HCT116 (cell line): ENCODE data around the gene AGTR1. TPM values are rescaled to one million over a fixed set of nuclear protein-coding genes. Genes with fewer than 3 reads are reported as not detected.

Experiments used
- ATAC-seq: fragments of 200-7000 bp; cut with Tn5 transposase; 2 replicates; pipeline ENCODE4 v1.9.1; 2020; ENCODE audit warnings: mild to moderate bottlenecking, moderate library complexity
- BruUV-seq: library from RNA; stranded (reverse); fragments of 400-500 nt; replicated peaks from 2 replicates; lab custom pipeline; 2021; lab: Mats Ljungman, UMichigan
- CTCF ChIA-PET: fragments of 300-600 bp; sonication (Branson Sonifier 250); formaldehyde crosslinking; loops from one replicate; lab custom pipeline; 2021; ENCODE audit warnings: antibody characterized with exemption; lab: Charles Lee
- POLR2A ChIA-PET: fragments of 300-600, 350-600 bp; sonication (Branson Sonifier 250); formaldehyde crosslinking; loops from one replicate; lab custom pipeline; 2021; ENCODE audit warnings: antibody characterized with exemption; lab: Charles Lee
- RAD21 ChIA-PET, 2 experiments: fragments of 300-600 bp; sonication (Branson Sonifier 250); formaldehyde crosslinking; loops; one replicate each; lab custom pipeline; 2023; ENCODE audit warnings: low total read pairs in 2 of 2; ENCODE audit not compliant: uncharacterized antibody in 2 of 2, unreplicated experiment in 2 of 2, low non-redundant PET in 1 of 2; lab: Charles Lee
- DNase-seq: peaks from one replicate; pipeline ENCODE4 v3.0.0-alpha.2; 2010; ENCODE audit warnings: low read depth, low spot score
- H2AFZ ChIP-seq: fragments of 200-600 bp; shearing (Covaris generic), sonication (generic); 2 replicates; pipeline ENCODE4 v1.6.1; 2017; ENCODE audit warnings: low read depth, mixed run types, mixed read lengths, antibody characterized with exemption, low read length; ENCODE audit not compliant: poor library complexity, severe bottlenecking
- H3K27ac ChIP-seq: 2 replicates; pipeline ENCODE4 v1.5.1; 2012; ENCODE audit warnings: low read depth, low read length
- H3K27me3 ChIP-seq: fragments of 200-600 bp; sonication (generic); 2 replicates; pipeline ENCODE4 v1.6.1; 2016; ENCODE audit warnings: mixed run types, low read length, mixed read lengths; ENCODE audit not compliant: insufficient read depth
- H3K36me3 ChIP-seq, 2 experiments: fragments of 200-500 bp in 1 of 2; fragments of 200-600 bp in 1 of 2; sonication (Bioruptor generic) in 1 of 2; sonication (generic) in 1 of 2; 2 replicates each; pipeline versions ENCODE4 v1.5.1 to v1.6.1; 2014 to 2016; ENCODE audit warnings: low read length in 2 of 2, inconsistent platforms in 1 of 2, mixed read lengths in 1 of 2, mixed run types in 1 of 2; ENCODE audit not compliant: insufficient read depth in 2 of 2, control insufficient read depth in 1 of 2
- H3K4me1 ChIP-seq, 2 experiments: fragments of 200-600 bp in 1 of 2; sonication (generic) in 1 of 2; 2 replicates each; pipeline versions ENCODE4 v1.5.1 to v1.6.1; 2012 to 2017; ENCODE audit warnings: low read length in 2 of 2, inconsistent platforms in 1 of 2, mild to moderate bottlenecking in 1 of 2, mixed read lengths in 1 of 2, mixed run types in 1 of 2, moderate library complexity in 1 of 2; ENCODE audit not compliant: insufficient read depth in 2 of 2, control insufficient read depth in 1 of 2
- H3K4me2 ChIP-seq: fragments of 200-600 bp; sonication (generic); 2 replicates; pipeline ENCODE4 v1.6.1; 2017; ENCODE audit warnings: mixed run types, low read length, mixed read lengths
- H3K4me3 ChIP-seq, 2 experiments: fragments of 200-600 bp in 1 of 2; sonication (generic) in 1 of 2; replicated peaks in 1 of 2; 2 replicates each; pipeline ENCODE4 v1.5.1; 2011 to 2016; ENCODE audit warnings: low read length in 2 of 2, control low read depth in 1 of 2, low read depth in 1 of 2, mild to moderate bottlenecking in 1 of 2, mixed read lengths in 1 of 2, mixed run types in 1 of 2
- H3K79me2 ChIP-seq: fragments of 200-600 bp; sonication (generic); 2 replicates; pipeline ENCODE4 v1.6.1; 2017; ENCODE audit warnings: mild to moderate bottlenecking, mixed run types, low read length, moderate library complexity, mixed read lengths; ENCODE audit not compliant: insufficient read depth
- H3K9ac ChIP-seq: fragments of 200-600 bp; sonication (generic); 2 replicates; pipeline ENCODE4 v1.6.1; 2016; ENCODE audit warnings: low read length, mixed read lengths
- H3K9me2 ChIP-seq: fragments of 200-600 bp; sonication (generic), shearing (Covaris generic); 2 replicates; pipeline ENCODE4 v1.6.1; 2017; ENCODE audit warnings: mixed run types, mild to moderate bottlenecking, moderate library complexity; ENCODE audit not compliant: insufficient read depth
- H3K9me3 ChIP-seq, 2 experiments: fragments of 200-500 bp in 1 of 2; fragments of 200-600 bp in 1 of 2; sonication (Bioruptor generic) in 1 of 2; sonication (generic) in 1 of 2; 2 replicates each; pipeline ENCODE4 v1.6.1; 2014 to 2017; ENCODE audit warnings: low read length in 2 of 2, mixed read lengths in 2 of 2, inconsistent platforms in 1 of 2, low read depth in 1 of 2, mild to moderate bottlenecking in 1 of 2, mixed run types in 1 of 2, moderate library complexity in 1 of 2; ENCODE audit not compliant: control insufficient read depth in 1 of 2, insufficient read depth in 1 of 2
- H4K20me1 ChIP-seq: fragments of 200-600 bp; sonication (generic), shearing (Covaris generic); 2 replicates; pipeline ENCODE4 v1.6.1; 2017; ENCODE audit warnings: mixed run types, mild to moderate bottlenecking, moderate library complexity; ENCODE audit not compliant: insufficient read depth
- ATF3 ChIP-seq: IDR thresholded peaks from 2 replicates; pipeline ENCODE4 v1.6.1; 2012
- CBX3 ChIP-seq: IDR thresholded peaks from 2 replicates; pipeline ENCODE4 v1.6.1; 2012; ENCODE audit warnings: low read depth
- CTCF ChIP-seq, 3 experiments: fragments of 200-600 bp in 1 of 3; sonication (generic) in 1 of 3; IDR thresholded peaks in 2 of 3; conservative IDR thresholded peaks in 1 of 3; 2 replicates each; pipeline ENCODE4 v1.5.1; 2012 to 2017; ENCODE audit warnings: low read depth in 2 of 3, low read length in 2 of 3, antibody characterized with exemption in 1 of 3, borderline replicate concordance in 1 of 3, control low read depth in 1 of 3, mild to moderate bottlenecking in 1 of 3, mixed read lengths in 1 of 3, mixed run types in 1 of 3, moderate library complexity in 1 of 3; ENCODE audit not compliant: insufficient read depth in 1 of 3
- EGR1 ChIP-seq: IDR thresholded peaks from 2 replicates; pipeline ENCODE4 v1.6.1; 2012; ENCODE audit warnings: low read depth
- ELF1 ChIP-seq: IDR thresholded peaks from 2 replicates; pipeline ENCODE4 v1.6.1; 2012; ENCODE audit warnings: low read depth, borderline replicate concordance
- EZH2 ChIP-seq: fragments of 200-600 bp; sonication (generic); IDR thresholded peaks from 2 replicates; pipeline ENCODE4 v1.6.1; 2017; ENCODE audit warnings: antibody characterized with exemption, mixed run types
- EZH2phosphoT487 ChIP-seq: fragments of 200-600 bp; IDR thresholded peaks from 2 replicates; pipeline ENCODE4 v1.6.1; 2018; ENCODE audit warnings: antibody characterized with exemption, borderline replicate concordance
- FOSL1 ChIP-seq: IDR thresholded peaks from 2 replicates; pipeline ENCODE4 v1.6.1; 2012; ENCODE audit warnings: low read depth
- MAX ChIP-seq: IDR thresholded peaks from 2 replicates; pipeline ENCODE4 v1.6.1; 2012
- POLR2AphosphoS5 ChIP-seq: IDR thresholded peaks from 2 replicates; pipeline ENCODE4 v1.6.1; 2011; ENCODE audit warnings: mild to moderate bottlenecking, low read depth, low read length, moderate library complexity
- RAD21 ChIP-seq: IDR thresholded peaks from 2 replicates; pipeline ENCODE4 v1.6.1; 2012; ENCODE audit warnings: low read depth, mild to moderate bottlenecking
- SIN3A ChIP-seq: IDR thresholded peaks from 2 replicates; pipeline ENCODE4 v1.6.1; 2012; ENCODE audit warnings: low read depth
- SP1 ChIP-seq: IDR thresholded peaks from 2 replicates; pipeline ENCODE4 v1.6.1; 2012; ENCODE audit warnings: low read depth
- SRF ChIP-seq: IDR thresholded peaks from 2 replicates; pipeline ENCODE4 v1.6.1; 2012; ENCODE audit warnings: low read depth
- ZFX ChIP-seq: fragments of 450-650 bp; IDR thresholded peaks from 2 replicates; pipeline ENCODE4 v1.6.1; 2017
- ZNF274 ChIP-seq: fragments of 200-500 bp; sonication (Bioruptor generic); IDR thresholded peaks from 2 replicates; pipeline ENCODE4 v1.6.1; 2014; ENCODE audit warnings: mild to moderate bottlenecking, low read depth, low read length, inconsistent platforms
- intact Hi-C: fragments of 100-400 bp; cut with micrococcal nuclease; formaldehyde crosslinking; loops from 2 replicates; pipeline ENCODE4 v1.10.0; 2022
- total RNA-seq: library from RNA; stranded (reverse); gene quantifications from one replicate; pipeline ENCODE4 v1.2.1, GENCODE V29; 2021; ENCODE audit not compliant: unreplicated experiment

AGTR1 gene
- total RNA-seq, 1 experiment from 2014 or later, result not detected

DNA sequence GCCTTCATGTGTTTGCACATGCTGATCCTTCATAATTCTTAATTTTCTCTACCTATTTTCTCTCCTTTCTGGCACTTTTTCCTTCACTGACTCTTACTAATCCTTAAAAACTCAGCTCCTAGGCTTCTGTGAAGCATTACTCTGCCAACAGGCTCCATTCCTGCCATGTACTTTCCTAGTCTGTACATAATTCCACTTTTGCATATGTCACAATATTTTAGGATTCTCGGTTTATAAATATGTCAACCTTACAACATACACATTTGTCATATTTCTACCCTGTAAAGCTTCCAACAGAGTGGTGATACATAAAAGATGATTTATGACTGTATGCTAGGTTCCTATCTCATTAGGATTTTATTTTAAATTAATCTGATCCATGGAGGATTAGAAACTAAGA is 38.2 kb upstream of the AGTR1 start:
- intact Hi-C loops, result no loop called here
- Histone ChIP-seq H3K27me3 (no peaks in the 10 kb centered on the region), H3K4me3 (no peak overlapping the region), H3K4me2 (no peak overlapping the region), H3K4me1 (no peaks in the 10 kb centered on the region), H4K20me1 (no peaks in the 10 kb centered on the region), H3K9me3 (no peaks in the 10 kb centered on the region), H2AFZ (no peak overlapping the region), H3K9me2 (no peaks in the 10 kb centered on the region), H3K27ac (no peak overlapping the region), H3K79me2 (no peaks in the 10 kb centered on the region), H3K9ac (no peak overlapping the region), H3K36me3 (no peaks in the 10 kb centered on the region)
- BruUV-seq, result no TSS peak
- no peak for DNase-seq
- ATAC-seq, result no peak
- ChIA-PET POLR2A (no interaction called here), RAD21 (no interaction called here), CTCF (no interaction called here)
- no peak for TF ChIP-seq CBX3
- TF ChIP-seq SP1, result no peak
- TF ChIP-seq EGR1, result no peak
- no peak for TF ChIP-seq FOSL1
- no peak for TF ChIP-seq ATF3

- Histone ChIP-seq H4K20me1 (no peaks in the 10 kb centered on the region), H3K27ac (no peak overlapping the region), H3K36me3 (no peaks in the 10 kb centered on the region), H3K9me3 (no peaks in the 10 kb centered on the region), H2AFZ (peak overlapping the region; percentile 82), H3K79me2 (no peaks in the 10 kb centered on the region), H3K9me2 (no peaks in the 10 kb centered on the region; the same call in 1 of the 2 replicates), H3K27me3 (no peaks in the 10 kb centered on the region), H3K9ac (no peak overlapping the region), H3K4me2 (peak overlapping the region; percentile 50; the same call in 1 of the 2 replicates), H3K4me1 (peaks cover 0 to 15% of the 10 kb centered on the region in 2 experiments; a peak in 3 of 4 replicates), H3K4me3 (no peak overlapping the region)
- ATAC-seq (no peak), DNase-seq (no peak)
- CTCF ChIA-PET, result no interaction called here
- intact Hi-C loops, result no loop called here
- RAD21 ChIA-PET, result no interaction called here
- POLR2A ChIA-PET, result no interaction called here
- no TSS peak for BruUV-seq
- no peak for TF ChIP-seq EZH2
- no peak for TF ChIP-seq POLR2AphosphoS5
- TF ChIP-seq MAX, result no peak
- no peak for TF ChIP-seq SRF
- TF ChIP-seq ZFX, result no peak
- TF ChIP-seq SP1, result no peak
- TF ChIP-seq SIN3A, result no peak
- TF ChIP-seq CTCF (IDR thresholded peaks at IDR 0.05 in 2 of 3, conservative IDR thresholded peaks at IDR 0.05 in 1 of 3; ENCODE audit: borderline replicate concordance in 1 of 3, insufficient read depth in 1 of 3, low read depth in 2 of 3, low read length in 2 of 3), result no peak
- TF ChIP-seq ELF1, result no peak
- TF ChIP-seq EZH2phosphoT487, result no peak
- TF ChIP-seq ATF3, result no peak
- no peak for TF ChIP-seq ZNF274
- TF ChIP-seq FOSL1, result no peak
- no peak for TF ChIP-seq RAD21
- TF ChIP-seq CBX3, result no peak
These were observed 17.4 kb upstream of the AGTR1 start for GRCh38 chr3:148680289-148680688.
